Activated CD8-positive, alpha-beta T cell treated with anti-CD3 and anti-CD28 coated beads for 36 hours (primary cell): ENCODE data around the gene SLC25A17. TPM values are rescaled to one million over a fixed set of nuclear protein-coding genes. Genes with fewer than 3 reads are reported as not detected.

Source experiments
- ATAC-seq: fragments of 200-7000 bp; cut with Tn5 transposase; one replicate; pipeline ENCODE4 v1.10.0; 2021; ENCODE audit warnings: mild to moderate bottlenecking, moderate library complexity
- CTCF ChIA-PET: fragments of 350-600 bp; sonication (Branson Sonifier 250); formaldehyde crosslinking; loops from one replicate; lab custom pipeline; 2021; ENCODE audit warnings: antibody characterized with exemption; lab: Charles Lee
- POLR2A ChIA-PET: fragments of 350-600 bp; sonication (Branson Sonifier 250); formaldehyde crosslinking; loops from one replicate; lab custom pipeline; 2021; ENCODE audit warnings: antibody characterized with exemption; lab: Charles Lee
- DNase-seq: peaks from one replicate; pipeline ENCODE4 v3.0.0-alpha.2; 2020
- H3K27ac Mint-ChIP-seq: one replicate; pipeline ENCODE4 v1.8.0; 2021; ENCODE audit warnings: mild to moderate bottlenecking, mixed read lengths
- H3K27me3 Mint-ChIP-seq: one replicate; pipeline ENCODE4 v1.8.0; 2021; ENCODE audit warnings: mixed read lengths
- H3K36me3 Mint-ChIP-seq: one replicate; pipeline ENCODE4 v1.8.0; 2021; ENCODE audit warnings: low read depth, mixed read lengths
- H3K4me1 Mint-ChIP-seq: one replicate; pipeline ENCODE4 v1.8.0; 2021; ENCODE audit warnings: low read depth, mixed read lengths
- H3K4me3 Mint-ChIP-seq: one replicate; pipeline ENCODE4 v1.8.0; 2021; ENCODE audit warnings: mild to moderate bottlenecking, moderate library complexity, mixed read lengths
- H3K9me3 Mint-ChIP-seq: one replicate; pipeline ENCODE4 v1.8.0; 2021; ENCODE audit warnings: mixed read lengths
- intact Hi-C: fragments of 100-400 bp; cut with micrococcal nuclease; formaldehyde crosslinking; loops from one replicate; pipeline ENCODE4 v1.10.0; 2022
- total RNA-seq, 2 experiments: library from RNA; stranded (reverse); gene quantifications; one replicate each; pipeline ENCODE4 v1.2.3, GENCODE V29; 2021
- TF ChIP-seq, protein P1 (sequence below): fragments of 200-600 bp; IDR thresholded peaks from one replicate; pipeline ENCODE4 v1.8.0; 2022; ENCODE audit warnings: antibody characterized with exemption, mild to moderate bottlenecking

Gene SLC25A17
- total RNA-seq, 2 experiments from 2014 or later = 28.0 to 34.8 TPM

- no peak for ATAC-seq
- Mint-ChIP-seq H3K9me3 (peaks cover under 1% of the 10 kb centered on the region), H3K4me1 (peaks cover 4% of the 10 kb centered on the region), H3K36me3 (no peaks in the 10 kb centered on the region), H3K27me3 (no peaks in the 10 kb centered on the region), H3K27ac (no peak overlapping the region), H3K4me3 (no peak overlapping the region)
- DNase-seq = no peak
- POLR2A ChIA-PET = no interaction called here
- CTCF ChIA-PET = interaction anchor here (0.9 to 1.3 kb wide), 3 partner anchors 26 to 70 kb away, joined by 3 to 7 read pairs (median 3); no protein-coding TSS in a partner anchor
- TF ChIP-seq, protein P1, sequence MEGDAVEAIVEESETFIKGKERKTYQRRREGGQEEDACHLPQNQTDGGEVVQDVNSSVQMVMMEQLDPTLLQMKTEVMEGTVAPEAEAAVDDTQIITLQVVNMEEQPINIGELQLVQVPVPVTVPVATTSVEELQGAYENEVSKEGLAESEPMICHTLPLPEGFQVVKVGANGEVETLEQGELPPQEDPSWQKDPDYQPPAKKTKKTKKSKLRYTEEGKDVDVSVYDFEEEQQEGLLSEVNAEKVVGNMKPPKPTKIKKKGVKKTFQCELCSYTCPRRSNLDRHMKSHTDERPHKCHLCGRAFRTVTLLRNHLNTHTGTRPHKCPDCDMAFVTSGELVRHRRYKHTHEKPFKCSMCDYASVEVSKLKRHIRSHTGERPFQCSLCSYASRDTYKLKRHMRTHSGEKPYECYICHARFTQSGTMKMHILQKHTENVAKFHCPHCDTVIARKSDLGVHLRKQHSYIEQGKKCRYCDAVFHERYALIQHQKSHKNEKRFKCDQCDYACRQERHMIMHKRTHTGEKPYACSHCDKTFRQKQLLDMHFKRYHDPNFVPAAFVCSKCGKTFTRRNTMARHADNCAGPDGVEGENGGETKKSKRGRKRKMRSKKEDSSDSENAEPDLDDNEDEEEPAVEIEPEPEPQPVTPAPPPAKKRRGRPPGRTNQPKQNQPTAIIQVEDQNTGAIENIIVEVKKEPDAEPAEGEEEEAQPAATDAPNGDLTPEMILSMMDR = no peak
- intact Hi-C loops = no loop called here
These were observed 66.0 kb downstream of the SLC25A17 start for GRCh38 chr22:40753114-40753513.

DNA sequence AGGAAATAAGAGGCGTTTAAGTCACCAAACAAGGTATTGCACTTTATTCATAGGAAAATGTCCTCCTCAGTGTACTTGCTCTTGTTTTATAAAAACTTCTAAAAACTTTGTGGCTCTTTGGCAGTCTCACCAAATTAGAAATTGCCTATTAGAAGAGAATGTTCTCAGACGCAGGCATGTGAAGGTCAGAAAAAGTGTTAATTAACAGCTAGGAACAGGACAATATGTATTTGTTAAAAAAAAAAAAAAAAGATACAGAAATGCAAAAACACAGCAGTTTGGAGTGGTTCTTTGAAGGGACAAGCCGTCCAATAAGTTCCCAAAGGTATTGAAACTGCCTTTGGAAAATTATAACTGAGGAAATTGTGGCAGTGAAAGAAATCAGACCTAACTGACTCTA, 67.9 kb downstream of the SLC25A17 start:
- intact Hi-C loops = no loop called here
- TF ChIP-seq, protein P1 = no peak
- Mint-ChIP-seq H3K36me3 (no peaks in the 10 kb centered on the region), H3K4me1 (peaks cover 4% of the 10 kb centered on the region), H3K27me3 (no peaks in the 10 kb centered on the region), H3K4me3 (no peak overlapping the region), H3K9me3 (peaks cover 3% of the 10 kb centered on the region), H3K27ac (no peak overlapping the region)
- ChIA-PET CTCF (interaction anchor here (1.2 to 3.0 kb wide), 2 partner anchors 9 to 55 kb away, joined by 3 to 10 read pairs; no protein-coding TSS in a partner anchor), POLR2A (interaction anchor here (0.6 to 0.8 kb wide), 2 partner anchors 8 to 344 kb away, joined by 3 to 4 read pairs; no protein-coding TSS in a partner anchor)
- ATAC-seq (no peak), DNase-seq (no peak)

GRCh38 chr22:40749829-40750228, 69.3 kb downstream of the SLC25A17 start:
- Mint-ChIP-seq H3K27ac (no peak overlapping the region), H3K27me3 (no peaks in the 10 kb centered on the region), H3K4me3 (no peak overlapping the region), H3K4me1 (peaks cover 2% of the 10 kb centered on the region), H3K36me3 (no peaks in the 10 kb centered on the region), H3K9me3 (peaks cover 3% of the 10 kb centered on the region)
- no peak for ATAC-seq
- ChIA-PET POLR2A (interaction anchor here (0.6 to 1.3 kb wide), 3 partner anchors 12 to 78 kb away, joined by 3 to 6 read pairs (median 4); no protein-coding TSS in a partner anchor), CTCF (interaction anchor here (1.2 to 3.0 kb wide), 2 partner anchors 10 to 103 kb away, joined by 3 to 10 read pairs; no protein-coding TSS in a partner anchor)
- no peak for DNase-seq
- intact Hi-C loops = no loop called here
- TF ChIP-seq, protein P1 = no peak

DNA sequence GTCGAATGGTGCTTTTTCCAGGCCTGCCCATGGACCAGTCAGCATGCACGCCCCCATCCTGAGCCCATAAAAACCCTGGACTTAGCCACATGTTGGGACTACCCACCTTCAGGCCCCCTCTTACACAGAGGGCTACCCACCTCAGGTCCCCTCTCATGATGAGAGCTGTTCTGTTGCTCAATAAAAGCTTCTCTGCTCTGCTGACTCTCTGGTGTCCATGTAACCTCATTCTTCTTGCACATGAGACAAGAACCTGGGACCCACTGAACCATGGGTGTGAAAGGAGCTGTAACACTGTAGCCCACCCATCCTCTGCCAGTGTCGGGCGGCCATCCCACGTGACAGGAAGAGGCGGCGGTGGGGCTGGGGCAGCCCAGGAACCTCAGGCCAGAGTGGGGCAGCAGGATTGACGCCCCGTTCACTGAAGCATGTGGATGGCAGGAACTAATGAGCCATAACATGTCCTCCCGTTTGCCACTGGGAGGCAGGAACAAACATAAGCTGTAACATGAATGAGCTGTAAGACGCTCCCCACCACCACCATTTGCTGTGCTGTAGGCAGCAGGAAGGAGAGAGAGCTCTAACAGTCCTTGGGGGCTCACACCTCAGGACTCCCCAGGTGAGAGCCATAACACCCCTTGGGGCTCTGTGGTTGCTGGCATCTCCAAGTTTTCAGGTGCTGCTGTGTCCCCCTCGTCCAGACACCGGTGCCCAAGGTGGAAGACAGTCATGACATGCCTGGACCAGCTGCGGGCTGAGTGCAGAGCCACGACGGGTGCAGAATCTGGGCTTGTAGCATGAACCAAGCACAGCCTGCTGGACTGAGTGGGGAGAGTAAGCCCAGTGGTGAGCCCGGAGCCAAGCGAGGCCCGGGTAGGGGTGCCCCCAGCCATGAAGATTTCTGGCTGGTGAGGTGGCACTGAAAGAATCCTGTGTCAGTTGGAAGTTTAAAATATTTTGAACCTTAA, 70.5 kb downstream of the SLC25A17 start:
- Mint-ChIP-seq H3K4me3 (no peak overlapping the region), H3K27ac (no peak overlapping the region), H3K4me1 (peaks cover 2% of the 10 kb centered on the region), H3K27me3 (no peaks in the 10 kb centered on the region), H3K9me3 (peaks cover 3% of the 10 kb centered on the region), H3K36me3 (no peaks in the 10 kb centered on the region)
- ChIA-PET POLR2A (interaction anchor here (0.6 to 1.3 kb wide), 4 partner anchors 13 to 398 kb away, joined by 3 to 6 read pairs (median 4); no protein-coding TSS in a partner anchor), CTCF (interaction anchor here (1.2 to 3.0 kb wide), 3 partner anchors 11 to 102 kb away, joined by 3 to 10 read pairs (median 6); no protein-coding TSS in a partner anchor)
- ATAC-seq (no peak), DNase-seq (no peak)
- intact Hi-C loops = no loop called here
- TF ChIP-seq, protein P1 = no peak
